Activated CD4-positive, alpha-beta T cell treated with anti-CD3 and anti-CD28 coated beads for 24 hours (primary cell): ENCODE results near the gene ARMH3.
"Not testable (repeated sequence)": the region's sequence is repeated elsewhere in the genome, so short reads cannot be mapped to it uniquely, and the experiment has no call there.

Source experiments
- DNase-seq, 2 donors: peaks; one replicate each; pipeline ENCODE4 v3.0.0-alpha.2; 2020; ENCODE audit warnings: low read depth in 2 of 2

The ARMH3 gene, protein sequence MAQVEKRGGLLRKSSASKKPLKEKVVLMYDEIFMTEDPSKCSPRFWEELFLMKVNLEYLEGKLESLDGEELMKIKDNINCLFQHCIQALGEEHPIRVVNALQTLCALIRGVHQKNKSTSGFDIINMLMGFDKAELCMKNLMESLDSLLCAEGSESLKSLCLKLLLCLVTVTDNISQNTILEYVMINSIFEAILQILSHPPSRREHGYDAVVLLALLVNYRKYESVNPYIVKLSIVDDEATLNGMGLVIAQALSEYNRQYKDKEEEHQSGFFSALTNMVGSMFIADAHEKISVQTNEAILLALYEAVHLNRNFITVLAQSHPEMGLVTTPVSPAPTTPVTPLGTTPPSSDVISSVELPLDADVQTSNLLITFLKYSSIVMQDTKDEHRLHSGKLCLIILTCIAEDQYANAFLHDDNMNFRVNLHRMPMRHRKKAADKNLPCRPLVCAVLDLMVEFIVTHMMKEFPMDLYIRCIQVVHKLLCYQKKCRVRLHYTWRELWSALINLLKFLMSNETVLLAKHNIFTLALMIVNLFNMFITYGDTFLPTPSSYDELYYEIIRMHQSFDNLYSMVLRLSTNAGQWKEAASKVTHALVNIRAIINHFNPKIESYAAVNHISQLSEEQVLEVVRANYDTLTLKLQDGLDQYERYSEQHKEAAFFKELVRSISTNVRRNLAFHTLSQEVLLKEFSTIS

DNA sequence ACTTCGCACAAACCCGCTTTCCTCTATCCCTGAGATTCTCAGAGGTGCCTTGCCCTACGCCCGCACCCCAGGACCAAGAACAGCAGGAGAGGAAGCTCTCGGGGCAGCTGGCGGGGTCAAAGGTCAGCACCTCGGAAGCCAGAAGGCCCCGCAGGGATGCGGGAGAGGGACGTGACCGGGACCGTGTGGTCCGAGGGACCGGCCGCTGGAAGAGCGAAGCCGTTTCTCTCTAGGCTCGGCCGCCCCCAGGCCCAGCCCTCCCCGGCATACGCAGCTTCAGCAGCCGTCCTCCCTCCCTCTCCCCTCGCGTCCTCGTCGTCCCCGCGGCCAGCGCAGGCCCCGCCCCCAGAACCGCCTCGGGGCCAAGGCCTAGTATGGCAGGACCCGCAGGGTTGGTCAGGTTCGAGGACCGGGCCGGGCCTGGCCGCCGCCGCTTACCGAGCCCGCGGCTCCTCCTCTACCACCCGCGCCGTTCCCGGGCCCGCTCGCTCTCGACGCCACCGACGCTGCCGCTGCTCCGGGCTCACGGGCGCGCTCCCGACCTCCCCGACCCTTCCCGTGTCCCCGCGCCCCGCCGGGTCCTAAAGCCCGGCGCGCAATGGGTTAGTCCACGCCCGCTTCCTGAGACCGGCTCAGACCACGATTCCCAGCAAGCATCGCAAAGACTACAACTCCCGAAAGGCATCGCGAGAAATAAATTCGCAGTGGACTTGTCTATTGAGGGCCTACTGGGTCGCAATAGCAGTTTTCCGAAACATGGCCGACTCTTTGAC lies at the start of gene ARMH3:
Gene ARMH3, minus strand, starts transcription at position 527 of the 773 bp plus-strand sequence. CDS start 16,059 bp downstream, outside the sequence.
- DNase-seq, result peak; percentile 78 to 82

- DNase-seq, result no peak
Observed at GRCh38 chr10:102102421-102102820, 46.4 kb upstream of the ARMH3 start.

GRCh38 chr10:102101152-102101551 lies 45.2 kb upstream of the ARMH3 start:
- DNase-seq, result no peak

DNA sequence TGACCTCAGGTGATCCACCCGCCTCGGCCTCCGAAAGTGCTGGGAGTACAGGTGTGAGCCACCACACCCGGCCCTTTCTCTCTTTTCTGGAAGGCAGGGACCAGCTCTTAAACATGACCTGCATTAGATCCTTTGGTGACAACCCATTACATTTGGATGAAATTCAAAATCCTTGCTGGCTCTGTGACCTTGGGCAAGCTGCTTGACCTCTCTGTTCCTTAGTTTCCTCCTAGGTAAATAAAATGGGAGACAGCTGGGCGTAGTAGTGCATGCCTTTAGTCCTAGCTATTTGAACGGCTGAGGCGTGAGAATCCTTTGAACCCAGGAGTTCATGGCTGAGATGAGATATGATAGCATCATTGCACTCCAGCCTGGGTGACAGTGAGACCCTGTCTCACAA lies 40.5 kb upstream of the ARMH3 start:
- DNase-seq, result no peak

DNA sequence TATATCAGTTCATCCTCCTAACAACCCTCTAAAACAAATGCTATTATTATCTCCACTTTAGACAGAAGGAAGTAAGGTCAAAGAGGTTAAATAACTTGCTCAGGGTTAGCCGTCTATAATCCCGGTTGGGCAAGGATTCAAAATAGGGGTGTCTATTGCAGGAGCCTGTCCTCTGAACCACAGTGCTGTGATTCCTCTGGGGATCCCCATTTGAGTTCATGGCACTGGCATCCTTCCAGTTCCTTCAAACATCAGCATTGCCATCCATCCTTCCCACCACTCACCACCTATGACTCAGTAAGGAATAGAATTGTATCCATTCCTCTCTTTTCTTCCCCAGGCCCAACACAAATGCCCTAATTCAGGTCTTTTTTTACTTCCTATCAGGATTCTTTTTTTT lies 34.8 kb upstream of the ARMH3 start:
- DNase-seq, result no peak

GRCh38 chr10:102086196-102086595 lies 30.2 kb upstream of the ARMH3 start:
- DNase-seq, result no peak

GRCh38 chr10:102085336-102085735 lies 29.4 kb upstream of the ARMH3 start:
- DNase-seq, result no peak

DNA sequence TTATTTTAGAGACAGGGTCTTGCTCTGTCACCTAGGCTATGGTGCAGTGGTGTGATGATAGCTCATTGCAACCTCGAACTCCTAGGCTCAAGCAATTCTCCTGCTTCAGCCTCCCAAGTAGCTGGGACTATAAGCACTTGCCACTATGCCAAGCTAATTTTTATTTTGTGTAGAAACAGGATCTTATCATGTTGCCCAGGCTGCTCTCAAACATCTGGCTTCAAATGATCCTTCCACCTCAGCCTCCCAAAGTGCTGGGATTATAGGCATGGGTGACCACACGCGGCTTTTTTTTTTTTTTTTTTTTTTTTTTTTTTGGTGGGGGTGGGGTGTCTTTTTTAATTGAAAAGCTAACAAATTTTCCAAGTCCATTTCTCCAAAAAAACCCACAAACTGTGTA lies 27.6 kb upstream of the ARMH3 start:
- DNase-seq, result no peak

DNA sequence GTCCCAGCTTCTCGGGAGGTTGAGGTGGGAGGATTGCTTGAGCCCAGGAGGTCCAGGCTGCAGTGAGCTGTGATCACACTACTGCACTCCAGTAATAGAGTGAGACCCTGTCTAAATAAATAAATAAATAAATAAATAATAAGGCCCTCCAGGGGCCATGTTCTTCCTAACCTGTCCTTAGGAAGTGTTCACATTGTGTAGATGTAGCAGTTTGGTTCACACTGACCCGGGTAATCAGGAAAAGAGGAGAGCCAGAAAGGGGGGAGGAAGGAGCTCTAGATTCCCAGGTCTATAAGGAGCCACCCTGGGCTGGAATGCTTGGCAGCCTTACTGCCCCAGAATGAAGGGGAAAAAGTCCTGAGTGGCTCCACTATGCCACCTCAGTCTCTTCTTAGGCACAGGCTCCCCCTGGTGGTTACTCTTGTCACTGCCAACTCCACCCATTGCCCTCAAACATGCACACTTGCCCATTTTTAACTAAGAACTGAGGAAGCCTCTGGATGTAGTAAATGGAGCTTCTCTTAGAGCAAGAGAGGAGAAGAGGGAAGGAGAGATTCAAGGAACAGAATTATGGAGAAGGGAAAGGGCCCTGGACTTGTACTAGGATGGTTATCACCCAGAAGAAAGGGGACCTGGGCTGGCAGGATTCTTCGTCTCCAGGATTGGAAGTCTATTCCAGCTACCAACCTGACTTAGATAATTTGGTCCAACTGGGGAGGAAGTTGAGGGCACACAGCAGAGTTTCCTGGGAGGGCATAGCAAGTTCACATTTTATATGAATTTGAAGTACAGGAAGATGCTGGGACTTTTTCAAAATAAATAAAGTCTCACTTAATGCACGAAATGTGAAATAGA lies 16.9 kb upstream of the ARMH3 start:
- peak; percentile 76 for DNase-seq

DNA sequence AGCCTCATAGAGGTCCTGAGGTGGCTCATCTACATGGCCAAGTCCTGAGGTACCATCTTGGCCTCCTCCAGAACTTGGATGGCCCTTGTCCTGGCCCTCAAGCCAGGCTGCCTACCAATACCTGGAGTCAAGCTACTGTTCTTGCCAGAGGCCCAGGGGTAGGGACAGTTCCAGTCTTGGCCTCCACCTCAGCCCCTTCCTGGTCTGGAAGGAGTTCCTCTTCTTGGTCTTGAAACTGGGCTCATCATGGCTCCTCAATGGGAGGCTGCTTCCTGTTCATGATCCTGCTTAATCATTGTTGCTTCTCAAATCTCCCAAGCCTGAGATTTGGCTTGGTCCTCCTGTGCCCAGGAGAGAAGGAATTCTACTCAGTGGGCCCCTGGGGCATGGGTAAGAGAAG lies 13.1 kb upstream of the ARMH3 start:
- DNase-seq, result no peak

DNA sequence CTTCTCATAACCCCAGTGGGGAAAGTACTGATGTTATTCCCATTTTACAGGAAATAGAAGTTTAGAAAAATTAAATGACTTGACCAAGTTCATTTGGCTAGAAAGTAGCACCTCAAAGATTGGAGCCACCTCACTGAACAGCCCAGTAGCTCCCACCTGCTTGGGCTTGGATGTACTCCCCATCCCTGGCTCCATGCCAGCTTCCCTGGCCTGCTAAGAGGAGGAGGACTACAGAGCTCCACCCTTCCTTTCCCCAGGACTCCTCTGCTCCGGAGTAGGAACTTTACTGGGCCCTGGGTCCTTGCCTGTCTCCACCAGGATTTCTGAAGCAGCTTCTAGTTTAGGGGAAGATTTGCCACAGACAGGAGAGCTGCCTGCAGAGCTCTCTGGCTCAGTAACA lies 12.2 kb upstream of the ARMH3 start:
- no peak for DNase-seq

- DNase-seq, result no peak
Observed at GRCh38 chr10:102067091-102067916, 11.3 kb upstream of the ARMH3 start.

DNA sequence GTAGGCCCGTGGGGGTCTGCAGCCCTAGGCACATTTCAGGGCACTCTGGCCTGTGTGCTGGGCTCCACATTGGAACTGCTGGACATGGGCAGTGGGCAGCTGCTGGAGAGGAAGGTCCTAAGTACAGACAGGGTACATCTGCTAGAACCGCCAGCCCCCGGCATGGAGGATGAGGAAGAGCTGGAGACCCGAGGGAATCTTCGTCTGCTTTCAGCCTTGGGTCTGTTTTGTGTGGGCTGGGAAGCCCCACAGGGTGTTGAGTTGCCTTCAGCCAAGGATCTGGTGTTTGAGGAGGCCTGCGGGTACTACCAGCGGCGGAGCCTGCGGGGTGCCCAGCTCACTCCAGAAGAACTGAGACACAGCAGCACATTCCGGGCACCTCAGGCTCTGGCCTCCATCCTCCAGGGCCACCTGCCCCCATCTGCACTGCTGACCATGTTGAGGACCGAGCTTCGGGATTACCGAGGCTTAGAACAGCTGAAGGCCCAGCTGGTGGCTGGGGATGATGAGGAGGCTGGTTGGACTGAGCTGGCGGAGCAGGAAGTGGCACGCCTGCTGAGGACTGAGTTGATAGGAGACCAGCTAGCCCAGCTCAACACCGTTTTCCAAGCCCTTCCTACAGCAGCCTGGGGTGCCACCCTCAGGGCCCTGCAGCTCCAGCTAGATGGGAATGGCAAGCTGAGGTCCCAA lies 10.6 kb upstream of the ARMH3 start:
- no peak for DNase-seq

GRCh38 chr10:102065561-102066398 lies 9.8 kb upstream of the ARMH3 start:
- DNase-seq, result peak in 1 of 2 donors; percentile 15

- peak; percentile 82 to 90 for DNase-seq
Observed at GRCh38 chr10:102064868-102065560, 9.0 kb upstream of the ARMH3 start, which contains the start of gene HPS6. Gene HPS6, plus strand, starts transcription at chr10:102065349. Its CDS starts 126 bp downstream, at chr10:102065475.

GRCh38 chr10:102064503-102064867 lies 8.5 kb upstream of the ARMH3 start:
- DNase-seq, result no peak

DNA sequence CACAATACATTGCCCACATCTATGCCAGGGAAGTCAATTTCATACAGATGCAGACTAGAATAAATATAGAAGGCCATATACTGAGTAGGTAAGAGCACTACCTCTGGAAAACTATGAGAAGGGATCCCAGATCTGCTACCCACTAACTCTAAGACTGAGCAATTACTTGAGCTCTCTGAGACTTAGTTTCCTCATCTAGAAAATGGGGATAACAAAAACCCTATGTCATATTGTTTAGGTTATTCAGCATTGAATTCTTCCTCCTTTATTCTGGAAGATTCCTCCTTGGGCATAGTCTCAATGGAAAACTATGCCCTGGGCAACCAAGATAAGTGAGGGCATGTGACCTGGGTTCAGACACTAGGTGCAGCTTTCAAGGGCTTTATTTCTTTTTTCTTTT lies 4.0 kb upstream of the ARMH3 start:
- no peak for DNase-seq

GRCh38 chr10:102054881-102055646 lies 909 bp downstream of the ARMH3 start:
- not testable (repeated sequence) for DNase-seq
